ENCODE data around the gene SLC7A5. TPM values are rescaled to one million over a fixed set of nuclear protein-coding genes. Genes with fewer than 3 reads are reported as not detected.

SLC7A5 gene
- total and polyA plus RNA-seq, 2 donors = 4.3 to 6.6 TPM

DNA sequence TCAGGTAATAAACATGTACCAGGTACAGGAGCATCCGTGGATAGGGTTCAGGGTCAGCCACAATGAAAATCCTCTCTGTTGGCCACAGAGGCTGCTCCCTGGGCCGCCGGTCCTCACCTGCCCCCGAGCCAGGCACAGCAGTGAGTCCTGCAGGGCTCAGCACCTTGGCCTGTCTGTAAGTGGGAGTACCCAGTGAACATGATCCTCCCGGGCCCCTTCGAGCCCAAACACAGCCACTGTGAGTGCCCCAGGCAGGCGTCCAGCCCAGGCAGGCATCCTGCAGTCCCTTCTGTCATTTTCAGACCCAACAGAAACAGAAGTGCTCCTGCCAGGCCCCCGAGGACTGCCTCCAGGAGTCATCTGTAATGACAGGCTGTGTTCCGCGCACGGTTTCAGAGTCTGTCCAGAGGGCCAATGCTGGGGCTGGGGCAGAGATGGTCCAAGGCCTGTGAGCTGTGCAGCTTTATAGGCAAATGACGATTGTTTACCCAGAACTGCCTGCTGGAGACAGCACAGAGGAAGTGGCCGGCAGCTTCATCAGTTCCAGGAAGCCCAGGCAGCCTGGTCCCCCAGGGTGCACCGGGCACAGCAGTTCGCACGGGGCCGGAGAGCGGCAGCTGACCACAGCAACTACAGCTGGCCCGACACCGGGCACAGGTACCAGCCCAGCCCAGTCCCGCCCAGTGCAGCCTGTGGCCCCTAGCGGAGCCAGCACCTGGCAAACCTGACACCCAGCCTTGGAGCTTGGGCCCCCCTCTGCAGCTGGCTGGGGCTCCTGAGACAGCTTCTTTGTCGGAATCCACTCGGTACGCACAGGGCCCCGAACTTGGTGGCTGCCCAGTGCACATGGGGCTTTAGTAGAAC lies 13.2 kb downstream of the SLC7A5 start:
- Histone ChIP-seq H3K4me1 (ENCODE audit: control insufficient read depth in 2 of 2, insufficient read depth in 2 of 2, low read length in 2 of 2) (peaks cover 5 to 42% of the 10 kb centered on the region in 2 donors), H3K36me3 (ENCODE audit: control insufficient read depth in 2 of 2, insufficient read depth in 2 of 2, low read length in 1 of 2) (peaks cover 3 to 5% of the 10 kb centered on the region in 2 donors), H3K27me3 (ENCODE audit: control insufficient read depth in 2 of 2, insufficient read depth in 1 of 2, low read length in 1 of 2) (no peaks in the 10 kb centered on the region), H3K9me3 (ENCODE audit: control insufficient read depth in 2 of 2, insufficient read depth in 1 of 2, low read length in 1 of 2) (peaks cover 0 to 3% of the 10 kb centered on the region in 2 donors), H3K4me3 (ENCODE audit: low read length in 2 of 2) (no peak overlapping the region), H3K27ac (ENCODE audit: low read depth in 1 of 2, low read length in 1 of 2) (peak overlapping the region; percentile 30 to 54)
- DNase-seq (ENCODE audit: low read depth in 6 of 9, low spot score in 9 of 9) = no peak
- 90% methylated on average over 26 of the region's 26 CpGs for WGBS

DNA sequence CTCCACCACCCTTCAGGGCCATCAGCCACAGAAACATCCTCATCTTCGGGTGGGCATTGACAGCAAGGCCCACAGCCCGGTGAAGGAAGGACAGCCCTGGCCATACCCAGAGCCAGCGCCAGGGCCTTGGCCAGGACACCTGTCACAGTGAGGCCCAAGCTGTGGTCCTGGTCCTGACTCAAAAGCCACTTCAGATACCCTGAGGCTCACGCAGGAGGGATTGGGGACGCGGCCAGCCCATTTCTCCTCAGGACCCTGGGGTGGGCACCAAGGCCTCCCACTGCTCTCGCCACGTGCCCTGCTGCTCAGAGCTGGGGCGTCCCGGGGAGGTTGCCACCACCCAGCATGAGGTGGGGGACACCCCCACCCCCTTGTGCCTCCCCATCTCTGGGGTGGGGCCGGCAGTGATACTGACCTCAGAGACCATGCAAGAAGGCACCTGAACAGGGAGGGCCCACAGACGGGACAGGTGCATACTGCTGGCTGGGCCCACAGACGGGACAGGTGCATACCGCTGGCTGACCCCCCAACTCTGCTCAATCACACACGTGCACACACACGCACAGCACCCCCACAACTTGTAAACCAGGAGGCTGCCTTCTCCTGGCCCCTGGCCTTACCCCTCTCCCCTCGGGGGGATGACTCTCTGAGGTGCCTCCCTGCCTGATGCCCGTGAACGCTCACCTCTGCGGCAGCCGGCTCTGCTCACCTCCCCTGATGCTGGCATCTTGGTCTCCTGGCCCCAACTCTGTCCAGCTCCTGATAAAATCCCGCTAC lies 14.2 kb downstream of the SLC7A5 start:
- Histone ChIP-seq H3K27ac (ENCODE audit: low read depth in 1 of 2, low read length in 1 of 2) (no peak overlapping the region), H3K36me3 (ENCODE audit: control insufficient read depth in 2 of 2, insufficient read depth in 2 of 2, low read length in 1 of 2) (peaks cover 6 to 7% of the 10 kb centered on the region in 2 donors), H3K4me1 (ENCODE audit: control insufficient read depth in 2 of 2, insufficient read depth in 2 of 2, low read length in 2 of 2) (peaks cover 12 to 47% of the 10 kb centered on the region in 2 donors), H3K27me3 (ENCODE audit: control insufficient read depth in 2 of 2, insufficient read depth in 1 of 2, low read length in 1 of 2) (no peaks in the 10 kb centered on the region), H3K4me3 (ENCODE audit: low read length in 2 of 2) (no peak overlapping the region), H3K9me3 (ENCODE audit: control insufficient read depth in 2 of 2, insufficient read depth in 1 of 2, low read length in 1 of 2) (peaks cover 0 to 3% of the 10 kb centered on the region in 2 donors)
- DNase-seq (ENCODE audit: low read depth in 6 of 9, low spot score in 9 of 9) = no peak
- WGBS = 96% methylated on average over 22 of the region's 22 CpGs

DNA sequence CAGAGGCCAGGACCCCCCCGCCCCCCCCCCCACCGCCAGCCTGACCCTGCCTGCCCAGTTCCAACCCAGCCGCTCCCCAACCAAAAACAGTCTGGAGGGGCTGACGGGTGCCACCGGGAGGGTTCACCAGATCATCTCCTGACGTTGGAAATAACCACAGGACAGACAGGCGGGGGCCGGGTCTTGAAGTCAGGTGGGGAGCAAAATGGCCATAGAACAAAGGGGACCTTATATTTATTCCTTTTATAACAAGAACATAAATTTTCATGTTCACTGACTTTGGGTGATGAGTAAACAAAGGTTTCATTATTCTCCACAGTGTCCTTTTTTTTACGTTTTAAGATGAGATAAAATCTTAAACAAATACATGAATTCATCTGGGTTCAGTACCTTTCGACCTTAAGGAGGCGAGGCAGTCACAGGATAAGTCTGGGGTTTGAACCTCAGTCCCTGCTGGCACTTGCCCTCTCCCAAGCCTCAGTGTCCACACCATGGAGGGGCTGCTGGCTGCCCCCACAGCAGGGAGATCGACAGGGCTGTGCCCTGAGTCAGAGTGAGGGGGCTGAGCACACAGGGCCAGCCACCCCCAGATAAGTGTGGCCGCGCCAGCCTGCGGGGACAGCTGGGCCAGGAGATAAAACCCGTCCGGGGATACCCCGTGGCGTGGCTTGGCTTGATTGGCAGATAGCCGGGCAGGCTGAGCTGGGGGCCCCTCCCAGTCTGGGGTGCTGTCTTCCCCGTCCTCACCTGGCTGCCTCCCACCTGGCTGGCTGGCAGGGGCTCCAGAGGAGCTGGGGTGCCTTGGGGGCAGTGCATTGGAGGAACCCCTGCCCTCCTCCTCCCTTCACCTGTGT lies 15.0 kb downstream of the SLC7A5 start:
- WGBS = 77% methylated on average over 21 of the region's 21 CpGs
- Histone ChIP-seq H3K27ac (ENCODE audit: low read depth in 1 of 2, low read length in 1 of 2) (no peak overlapping the region), H3K36me3 (ENCODE audit: control insufficient read depth in 2 of 2, insufficient read depth in 2 of 2, low read length in 1 of 2) (peaks cover 6 to 14% of the 10 kb centered on the region in 2 donors), H3K9me3 (ENCODE audit: control insufficient read depth in 2 of 2, insufficient read depth in 1 of 2, low read length in 1 of 2) (peaks cover 0 to 3% of the 10 kb centered on the region in 2 donors), H3K4me1 (ENCODE audit: control insufficient read depth in 2 of 2, insufficient read depth in 2 of 2, low read length in 2 of 2) (peaks cover 15 to 53% of the 10 kb centered on the region in 2 donors), H3K27me3 (ENCODE audit: control insufficient read depth in 2 of 2, insufficient read depth in 1 of 2, low read length in 1 of 2) (no peaks in the 10 kb centered on the region), H3K4me3 (ENCODE audit: low read length in 2 of 2) (no peak overlapping the region)
- no peak for DNase-seq (ENCODE audit: low read depth in 6 of 9, low spot score in 9 of 9)

DNA sequence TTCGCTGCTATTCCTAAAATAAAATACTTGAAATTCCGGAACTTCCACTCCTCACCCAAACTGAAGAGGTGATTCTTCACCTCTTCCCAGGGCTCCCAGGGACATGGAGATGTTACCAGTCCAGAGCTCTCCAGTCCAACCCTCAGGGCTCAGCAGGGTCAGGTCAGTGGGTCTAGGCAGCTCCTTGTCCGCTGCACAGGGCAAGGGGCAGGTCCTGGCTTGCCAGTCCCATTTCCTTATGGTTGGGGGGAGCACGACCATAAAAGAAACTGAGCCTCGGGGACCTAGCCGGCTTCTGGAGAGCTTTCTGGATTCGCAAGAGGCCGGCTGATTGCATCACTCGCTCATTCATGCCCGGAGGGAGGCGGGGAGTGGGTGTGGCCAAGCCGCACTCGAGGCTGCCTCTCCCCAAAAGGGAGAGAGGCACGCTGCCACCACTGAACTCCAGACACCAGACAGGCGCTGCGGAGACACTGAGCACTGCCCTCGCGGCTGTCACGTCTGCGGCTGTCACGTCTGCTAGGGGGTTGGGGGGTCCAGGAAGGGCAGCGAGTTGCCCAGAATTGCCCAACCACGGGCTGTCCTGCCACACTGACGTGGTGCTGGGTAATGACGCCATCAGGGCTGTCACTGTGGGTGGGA lies 15.8 kb downstream of the SLC7A5 start:
- Histone ChIP-seq H3K27me3 (ENCODE audit: control insufficient read depth in 2 of 2, insufficient read depth in 1 of 2, low read length in 1 of 2) (no peaks in the 10 kb centered on the region), H3K4me3 (ENCODE audit: low read length in 2 of 2) (no peak overlapping the region), H3K27ac (ENCODE audit: low read depth in 1 of 2, low read length in 1 of 2) (no peak overlapping the region), H3K9me3 (ENCODE audit: control insufficient read depth in 2 of 2, insufficient read depth in 1 of 2, low read length in 1 of 2) (peaks cover 0 to 3% of the 10 kb centered on the region in 2 donors), H3K36me3 (ENCODE audit: control insufficient read depth in 2 of 2, insufficient read depth in 2 of 2, low read length in 1 of 2) (peaks cover 12 to 19% of the 10 kb centered on the region in 2 donors), H3K4me1 (ENCODE audit: control insufficient read depth in 2 of 2, insufficient read depth in 2 of 2, low read length in 2 of 2) (peaks cover 15 to 53% of the 10 kb centered on the region in 2 donors)
- 19% methylated on average over 25 of the region's 25 CpGs for WGBS
- DNase-seq (ENCODE audit: low read depth in 6 of 9, low spot score in 9 of 9) = peak in 5 of 9 donors; percentile 62 to 88 (median 75)

GRCh38 chr16:87851601-87852000 lies 17.7 kb downstream of the SLC7A5 start:
- Histone ChIP-seq H3K4me3 (ENCODE audit: low read length in 2 of 2) (no peak overlapping the region), H3K36me3 (ENCODE audit: control insufficient read depth in 2 of 2, insufficient read depth in 2 of 2, low read length in 1 of 2) (peaks cover 19% of the 10 kb centered on the region in 2 donors), H3K27ac (ENCODE audit: low read depth in 1 of 2, low read length in 1 of 2) (no peak overlapping the region), H3K9me3 (ENCODE audit: control insufficient read depth in 2 of 2, insufficient read depth in 1 of 2, low read length in 1 of 2) (peaks cover 0 to 3% of the 10 kb centered on the region in 2 donors), H3K4me1 (ENCODE audit: control insufficient read depth in 2 of 2, insufficient read depth in 2 of 2, low read length in 2 of 2) (peaks cover 15 to 53% of the 10 kb centered on the region in 2 donors), H3K27me3 (ENCODE audit: control insufficient read depth in 2 of 2, insufficient read depth in 1 of 2, low read length in 1 of 2) (no peaks in the 10 kb centered on the region)
- 94% methylated on average over 21 of the region's 21 CpGs for WGBS
- no peak for DNase-seq (ENCODE audit: low read depth in 6 of 9, low spot score in 9 of 9)

GRCh38 chr16:87851141-87851587 lies 18.1 kb downstream of the SLC7A5 start:
- Histone ChIP-seq H3K4me3 (ENCODE audit: low read length in 2 of 2) (no peak overlapping the region), H3K27me3 (ENCODE audit: control insufficient read depth in 2 of 2, insufficient read depth in 1 of 2, low read length in 1 of 2) (no peaks in the 10 kb centered on the region), H3K36me3 (ENCODE audit: control insufficient read depth in 2 of 2, insufficient read depth in 2 of 2, low read length in 1 of 2) (peaks cover 19% of the 10 kb centered on the region in 2 donors), H3K27ac (ENCODE audit: low read depth in 1 of 2, low read length in 1 of 2) (no peak overlapping the region), H3K4me1 (ENCODE audit: control insufficient read depth in 2 of 2, insufficient read depth in 2 of 2, low read length in 2 of 2) (peaks cover 15 to 52% of the 10 kb centered on the region in 2 donors), H3K9me3 (ENCODE audit: control insufficient read depth in 2 of 2, insufficient read depth in 1 of 2, low read length in 1 of 2) (peaks cover 0 to 3% of the 10 kb centered on the region in 2 donors)
- DNase-seq (ENCODE audit: low read depth in 6 of 9, low spot score in 9 of 9) = no peak
- 94% methylated on average over 14 of the region's 14 CpGs for whole genome bisulfite sequencing

DNA sequence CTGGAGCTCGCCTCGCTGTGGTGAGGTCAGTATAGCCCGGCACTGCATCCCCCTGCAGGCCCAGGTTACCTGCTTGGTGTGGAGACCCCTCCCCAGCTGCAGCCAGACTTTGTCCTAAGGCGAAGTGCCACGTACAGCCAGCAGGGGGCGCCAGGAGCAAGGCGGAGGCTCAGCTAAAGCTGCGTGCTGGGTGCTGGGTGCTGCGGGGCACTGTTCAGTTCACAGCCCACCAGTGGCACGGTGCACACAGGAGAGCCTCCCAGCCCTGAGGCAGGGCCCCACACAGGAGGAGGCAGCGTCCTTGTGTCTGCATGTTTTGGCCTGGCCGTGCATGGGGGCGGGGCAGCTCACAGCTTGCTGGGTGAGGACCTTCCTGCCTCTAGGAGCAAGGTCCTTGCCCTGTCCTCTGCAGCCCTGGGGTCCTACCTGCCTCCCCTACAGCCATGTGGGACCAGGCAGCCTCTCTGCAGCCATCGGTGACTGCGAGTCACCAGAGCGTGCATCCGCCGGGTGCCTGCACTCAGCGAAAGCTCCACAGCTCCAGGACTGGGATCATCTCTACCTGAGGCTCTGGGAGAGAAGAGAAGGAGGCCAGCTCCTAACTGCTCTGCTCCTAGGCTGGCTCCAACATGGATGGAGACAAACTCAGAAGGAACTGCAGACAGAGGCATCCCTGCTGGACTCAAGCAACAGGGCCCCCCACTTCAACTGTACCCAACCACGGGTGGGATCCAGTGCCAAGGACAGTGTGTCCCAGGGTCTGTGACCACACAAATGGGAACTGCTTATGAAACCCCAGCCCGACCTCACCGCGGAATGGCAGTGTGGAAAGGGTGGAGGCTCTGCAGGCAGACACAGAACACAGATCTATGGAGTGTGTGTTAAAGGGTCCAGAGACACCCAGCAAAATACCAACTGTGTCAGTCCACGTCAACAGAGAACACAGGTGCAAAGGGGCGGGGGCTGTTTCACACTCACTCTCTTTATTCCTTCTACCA lies 19.0 kb downstream of the SLC7A5 start:
- peaks cover 15 to 47% of the 10 kb centered on the region in 2 donors for H3K4me1 ChIP-seq (ENCODE audit: control insufficient read depth in 2 of 2, insufficient read depth in 2 of 2, low read length in 2 of 2)
- peaks cover 0 to 3% of the 10 kb centered on the region in 2 donors for H3K9me3 ChIP-seq (ENCODE audit: control insufficient read depth in 2 of 2, insufficient read depth in 1 of 2, low read length in 1 of 2)
- 67% methylated on average over 25 of the region's 25 CpGs for WGBS
- H3K27ac ChIP-seq (ENCODE audit: low read depth in 1 of 2, low read length in 1 of 2) = peak overlapping the region in 1 of 2 donors; percentile 53
- peak in 5 of 9 donors; percentile 40 to 80 (median 65) for DNase-seq (ENCODE audit: low read depth in 6 of 9, low spot score in 9 of 9)
- peaks cover 19 to 23% of the 10 kb centered on the region in 2 donors for H3K36me3 ChIP-seq (ENCODE audit: control insufficient read depth in 2 of 2, insufficient read depth in 2 of 2, low read length in 1 of 2)
- H3K4me3 ChIP-seq (ENCODE audit: low read length in 2 of 2) = no peak overlapping the region
- H3K27me3 ChIP-seq (ENCODE audit: control insufficient read depth in 2 of 2, insufficient read depth in 1 of 2, low read length in 1 of 2) = no peaks in the 10 kb centered on the region

Data from thymus (tissue), 11 donors.